Hepatocyte (in vitro differentiated cells): ENCODE measurements around the gene CRTAC1. TPM values are rescaled to one million over a fixed set of nuclear protein-coding genes. Genes with fewer than 3 reads are reported as not detected.

Experiments used
- DNase-seq: peaks from one replicate; pipeline ENCODE4 v3.0.0-alpha.2; 2016; ENCODE audit warnings: low spot score
- H2AFZ ChIP-seq: fragments of 200-600 bp; sonication (generic); 2 replicates; pipeline ENCODE4 v1.6.0; 2016; ENCODE audit warnings: antibody characterized with exemption, mild to moderate bottlenecking
- H3K27ac ChIP-seq: fragments of 200-600 bp; sonication (generic); 2 replicates; pipeline ENCODE4 v1.5.1; 2016; ENCODE audit warnings: mild to moderate bottlenecking
- H3K27me3 ChIP-seq: fragments of 200-600 bp; sonication (generic); 2 replicates; pipeline ENCODE4 v1.6.1; 2016
- H3K36me3 ChIP-seq: fragments of 200-600 bp; sonication (generic); replicated peaks from 2 replicates; pipeline ENCODE4 v1.5.1; 2016; ENCODE audit warnings: low read depth; ENCODE audit not compliant: insufficient read depth
- H3K4me1 ChIP-seq: fragments of 200-600 bp; sonication (generic); 2 replicates; pipeline ENCODE4 v1.5.1; 2016; ENCODE audit warnings: mild to moderate bottlenecking, moderate library complexity; ENCODE audit not compliant: insufficient read depth
- H3K4me2 ChIP-seq: fragments of 200-600 bp; sonication (generic); 2 replicates; pipeline ENCODE4 v1.6.0; 2016
- H3K4me3 ChIP-seq: fragments of 200-600 bp; sonication (generic); 2 replicates; pipeline ENCODE4 v1.5.1; 2016; ENCODE audit warnings: mild to moderate bottlenecking
- H3K79me2 ChIP-seq: fragments of 200-600 bp; sonication (generic); 2 replicates; pipeline ENCODE4 v1.6.0; 2017; ENCODE audit warnings: mild to moderate bottlenecking
- H3K9me2 ChIP-seq: fragments of 200-600 bp; sonication (generic); replicated peaks from 2 replicates; pipeline ENCODE4 v1.6.0; 2017; ENCODE audit warnings: mild to moderate bottlenecking; ENCODE audit not compliant: insufficient read depth
- H3K9me3 ChIP-seq: fragments of 200-600 bp; sonication (generic); 2 replicates; pipeline ENCODE4 v1.5.1; 2016; ENCODE audit warnings: low read depth, mild to moderate bottlenecking
- H4K20me1 ChIP-seq: fragments of 200-600 bp; sonication (generic); 2 replicates; pipeline ENCODE4 v1.6.0; 2016; ENCODE audit warnings: mild to moderate bottlenecking; ENCODE audit not compliant: insufficient read depth, poor library complexity, severe bottlenecking
- CTCF ChIP-seq: fragments of 200-600 bp; sonication (generic); IDR thresholded peaks from 2 replicates; pipeline ENCODE4 v1.5.1; 2016; ENCODE audit warnings: antibody characterized with exemption, mild to moderate bottlenecking; ENCODE audit not compliant: poor library complexity
- EZH2 ChIP-seq: fragments of 200-600 bp; sonication (generic); IDR thresholded peaks from 2 replicates; pipeline ENCODE4 v1.6.1; 2016; ENCODE audit warnings: antibody characterized with exemption, mild to moderate bottlenecking, borderline replicate concordance
- EZH2phosphoT487 ChIP-seq: fragments of 200-600 bp; sonication (generic); IDR thresholded peaks from one replicate; pipeline ENCODE4 v1.6.1; 2018; ENCODE audit warnings: antibody characterized with exemption, mild to moderate bottlenecking, low read depth, moderate library complexity; ENCODE audit not compliant: unreplicated experiment, severe bottlenecking
- WGBS: methylation state at CpG from one replicate; pipeline ENCODE4 v1.1.6; 2016; ENCODE audit warnings: low lambda C conversion rate; ENCODE audit errors: missing lambda C conversion rate; 5-methylcytosine and 5-hydroxymethylcytosine counted together
- polyA plus RNA-seq: library from polyadenylated mRNA; unstranded; fragments of >200 nt; fragmentation: Nextera tagmentation; extraction: Ambion mirVana; gene quantifications from 2 replicates; pipeline ENCODE4 v1.2.1, GENCODE V29; 2016
- total RNA-seq: library from RNA; depleted of rRNA; stranded (reverse); fragments of >200 nt; gene quantifications from 2 replicates; pipeline ENCODE4 v1.2.3, GENCODE V29; 2014

The CRTAC1 gene
- total and polyA plus RNA-seq, 2 experiments from 2014 or later: 0.47 to 0.76 TPM

- 4% methylated on average over 42 of the region's 44 CpGs for WGBS
- TF ChIP-seq EZH2 (peak; percentile 40), CTCF (no peak)
- H4K20me1 ChIP-seq: no peaks in the 10 kb centered on the region
- H3K36me3 ChIP-seq: no peaks in the 10 kb centered on the region
- no peak overlapping the region for H3K27ac ChIP-seq
- peaks cover 88% of the 10 kb centered on the region for H3K27me3 ChIP-seq
- H3K9me2 ChIP-seq: no peaks in the 10 kb centered on the region
- H2AFZ ChIP-seq: no peak overlapping the region
- H3K4me3 ChIP-seq: no peak overlapping the region
- H3K79me2 ChIP-seq: no peaks in the 10 kb centered on the region
- H3K4me2 ChIP-seq: peak overlapping the region; percentile 94
- peaks cover 11% of the 10 kb centered on the region for H3K4me1 ChIP-seq
- H3K9me3 ChIP-seq: no peaks in the 10 kb centered on the region
- DNase-seq: no peak
These were observed 1.0 kb downstream of the CRTAC1 start for GRCh38 chr10:98029149-98030092.

- no peaks in the 10 kb centered on the region for H3K79me2 ChIP-seq
- no peaks in the 10 kb centered on the region for H3K9me2 ChIP-seq
- no peak overlapping the region for H3K4me2 ChIP-seq
- peaks cover 88% of the 10 kb centered on the region for H3K27me3 ChIP-seq
- DNase-seq: peak; percentile 63
- H4K20me1 ChIP-seq: no peaks in the 10 kb centered on the region
- TF ChIP-seq EZH2 (no peak), EZH2phosphoT487 (no peak), CTCF (peak; percentile 56)
- no peaks in the 10 kb centered on the region for H3K9me3 ChIP-seq
- 19% methylated on average over 11 of the region's 11 CpGs for WGBS
- no peak overlapping the region for H2AFZ ChIP-seq
- no peaks in the 10 kb centered on the region for H3K36me3 ChIP-seq
- H3K4me1 ChIP-seq: peaks cover 11% of the 10 kb centered on the region
- H3K27ac ChIP-seq: no peak overlapping the region
- no peak overlapping the region for H3K4me3 ChIP-seq
These were observed 2.2 kb downstream of the CRTAC1 start for GRCh38 chr10:98028168-98028770.

- Histone ChIP-seq H3K79me2 (no peaks in the 10 kb centered on the region), H2AFZ (no peak overlapping the region), H3K27me3 (peaks cover 45% of the 10 kb centered on the region), H3K36me3 (no peaks in the 10 kb centered on the region), H3K4me3 (no peak overlapping the region), H3K4me2 (no peak overlapping the region), H4K20me1 (no peaks in the 10 kb centered on the region), H3K4me1 (no peaks in the 10 kb centered on the region), H3K9me2 (no peaks in the 10 kb centered on the region), H3K27ac (no peak overlapping the region), H3K9me3 (no peaks in the 10 kb centered on the region)
- no peak for TF ChIP-seq EZH2
- TF ChIP-seq EZH2phosphoT487: no peak
- no peak for TF ChIP-seq CTCF
- DNase-seq: no peak
- WGBS: 86% methylated on average over 4 of the region's 4 CpGs
These were observed 7.4 kb downstream of the CRTAC1 start for GRCh38 chr10:98023024-98023423.
